Tibial nerve (tissue), 3 donors: Measurements from ENCODE around the gene NCF2.

Experiments used
- CTCF ChIP-seq, 5 experiments: fragments of 200-600 bp in 3 of 5; fragments of 450-650 bp in 2 of 5; sonication (generic) in 3 of 5; IDR thresholded peaks; one replicate each; pipeline ENCODE4 v1.5.1; 2016 to 2019; ENCODE audit warnings: antibody characterized with exemption in 5 of 5, mild to moderate bottlenecking in 3 of 5, moderate library complexity in 2 of 5
- POLR2A ChIP-seq, 2 donors: fragments of 450-650 bp; IDR thresholded peaks; one replicate each; pipeline ENCODE4 v1.6.1; 2017; ENCODE audit warnings: antibody characterized with exemption in 2 of 2, mild to moderate bottlenecking in 2 of 2, moderate library complexity in 2 of 2

- TF ChIP-seq CTCF (IDR thresholded peaks at IDR 0.05) (no peak), POLR2A (IDR thresholded peaks at IDR 0.05) (no peak)
Observed at GRCh38 chr1:183636334-183636682, 46.0 kb upstream of the NCF2 start.
